ENCODE results near the gene SLIT1.

The SLIT1 gene

GRCh38 chr10:97004591-97004990 is 181.2 kb downstream of the SLIT1 start:
- no peak overlapping the region for H3K4ac ChIP-seq (ENCODE audit: low read length)
- H3K4me2 ChIP-seq (ENCODE audit: insufficient read depth, low read length, poor library complexity, severe bottlenecking) = no peak overlapping the region
- no peak overlapping the region for H2BK15ac ChIP-seq (ENCODE audit: low read length)
- H3K23ac ChIP-seq (ENCODE audit: low read depth, low read length, poor library complexity) = no peak overlapping the region
- H4K91ac ChIP-seq (ENCODE audit: low read depth, low read length, poor library complexity) = peak overlapping the region; percentile 72
- peak overlapping the region; percentile 58 for H2BK12ac ChIP-seq (ENCODE audit: low read length)
- peak overlapping the region; percentile 46 for H2AK5ac ChIP-seq (ENCODE audit: low read depth, low read length)
- H3K9ac ChIP-seq (ENCODE audit: low read depth, low read length, poor library complexity) = no peak overlapping the region
- H2BK5ac ChIP-seq (ENCODE audit: low read length) = peak overlapping the region; percentile 16
- H3K18ac ChIP-seq (ENCODE audit: low read length) = peak overlapping the region; percentile 80
- H3K14ac ChIP-seq (ENCODE audit: low read length) = peak overlapping the region; percentile 56
- H3K27me3 ChIP-seq (ENCODE audit: control insufficient read depth in 3 of 3, insufficient read depth in 3 of 3, low read depth in 1 of 3, low read length in 3 of 3) = no peaks in the 10 kb centered on the region
- no CpG with 5 or more reads among the region's 10 CpGs for WGBS, 2 donors (ENCODE audit: extremely low coverage in 2 of 2, insufficient read length in 2 of 2, insufficient replicate concordance in 1 of 2)
- H3K9me3 ChIP-seq (replicated peaks in 1 of 2; ENCODE audit: control insufficient read depth in 2 of 2, insufficient read depth in 1 of 2, low read depth in 1 of 2, low read length in 2 of 2) = peaks cover 4 to 15% of the 10 kb centered on the region in 2 donors
- no peaks in the 10 kb centered on the region for H3K4me1 ChIP-seq (ENCODE audit: control insufficient read depth in 2 of 2, insufficient read depth in 1 of 2, low read depth in 1 of 2, low read length in 2 of 2)
- H3K27ac ChIP-seq (replicated peaks; ENCODE audit: low read length) = no peak overlapping the region
- no peak overlapping the region for H2AFZ ChIP-seq (ENCODE audit: low read length)
- H2BK120ac ChIP-seq (ENCODE audit: low read depth, low read length) = peak overlapping the region; percentile 63
- DNase-seq (ENCODE audit: low spot score) = no peak
- no peak overlapping the region for H4K8ac ChIP-seq (ENCODE audit: low read depth, low read length)
- no peaks in the 10 kb centered on the region for H3K79me1 ChIP-seq (ENCODE audit: low read depth, low read length)
- H3K4me3 ChIP-seq (ENCODE audit: low read length in 2 of 2) = no peak overlapping the region
- H3K36me3 ChIP-seq (replicated peaks in 1 of 2; ENCODE audit: control insufficient read depth in 2 of 2, insufficient read depth in 2 of 2, low read length in 2 of 2) = no peaks in the 10 kb centered on the region

GRCh38 chr10:97003804-97004201 is 182.0 kb downstream of the SLIT1 start:
- no peaks in the 10 kb centered on the region for H3K36me3 ChIP-seq (replicated peaks in 1 of 2; ENCODE audit: control insufficient read depth in 2 of 2, insufficient read depth in 2 of 2, low read length in 2 of 2)
- no peak overlapping the region for H2BK120ac ChIP-seq (ENCODE audit: low read depth, low read length)
- H4K91ac ChIP-seq (ENCODE audit: low read depth, low read length, poor library complexity) = no peak overlapping the region
- H3K4me1 ChIP-seq (ENCODE audit: control insufficient read depth in 2 of 2, insufficient read depth in 1 of 2, low read depth in 1 of 2, low read length in 2 of 2) = no peaks in the 10 kb centered on the region
- H4K8ac ChIP-seq (ENCODE audit: low read depth, low read length) = no peak overlapping the region
- no peak overlapping the region for H2AFZ ChIP-seq (ENCODE audit: low read length)
- H3K23ac ChIP-seq (ENCODE audit: low read depth, low read length, poor library complexity) = no peak overlapping the region
- peaks cover 4 to 15% of the 10 kb centered on the region in 2 donors for H3K9me3 ChIP-seq (replicated peaks in 1 of 2; ENCODE audit: control insufficient read depth in 2 of 2, insufficient read depth in 1 of 2, low read depth in 1 of 2, low read length in 2 of 2)
- H3K9ac ChIP-seq (ENCODE audit: low read depth, low read length, poor library complexity) = no peak overlapping the region
- no peak overlapping the region for H2BK12ac ChIP-seq (ENCODE audit: low read length)
- no peak overlapping the region for H3K4me3 ChIP-seq (ENCODE audit: low read length in 2 of 2)
- WGBS, 2 donors (ENCODE audit: extremely low coverage in 2 of 2, insufficient read length in 2 of 2, insufficient replicate concordance in 1 of 2) = no CpG with 5 or more reads among the region's 8 CpGs
- peak overlapping the region; percentile 22 for H2BK5ac ChIP-seq (ENCODE audit: low read length)
- peak overlapping the region; percentile 84 for H2AK5ac ChIP-seq (ENCODE audit: low read depth, low read length)
- peak overlapping the region; percentile 44 for H3K18ac ChIP-seq (ENCODE audit: low read length)
- no peak overlapping the region for H3K14ac ChIP-seq (ENCODE audit: low read length)
- no peak overlapping the region for H3K27ac ChIP-seq (replicated peaks; ENCODE audit: low read length)
- H3K4ac ChIP-seq (ENCODE audit: low read length) = no peak overlapping the region
- H2BK15ac ChIP-seq (ENCODE audit: low read length) = no peak overlapping the region
- DNase-seq (ENCODE audit: low spot score) = no peak
- no peak overlapping the region for H3K4me2 ChIP-seq (ENCODE audit: insufficient read depth, low read length, poor library complexity, severe bottlenecking)
- no peaks in the 10 kb centered on the region for H3K79me1 ChIP-seq (ENCODE audit: low read depth, low read length)
- H3K27me3 ChIP-seq (ENCODE audit: control insufficient read depth in 3 of 3, insufficient read depth in 3 of 3, low read depth in 1 of 3, low read length in 3 of 3) = no peaks in the 10 kb centered on the region

GRCh38 chr10:97003151-97003803 is 182.5 kb downstream of the SLIT1 start:
- Histone ChIP-seq H3K4me3 (ENCODE audit: low read length in 2 of 2) (no peak overlapping the region), H4K8ac (ENCODE audit: low read depth, low read length) (no peak overlapping the region), H3K9ac (ENCODE audit: low read depth, low read length, poor library complexity) (no peak overlapping the region), H3K27ac (replicated peaks; ENCODE audit: low read length) (no peak overlapping the region), H2AFZ (ENCODE audit: low read length) (no peak overlapping the region), H3K4ac (ENCODE audit: low read length) (no peak overlapping the region), H3K18ac (ENCODE audit: low read length) (peak overlapping the region; percentile 27), H3K9me3 (replicated peaks in 1 of 2; ENCODE audit: control insufficient read depth in 2 of 2, insufficient read depth in 1 of 2, low read depth in 1 of 2, low read length in 2 of 2) (peaks cover 4 to 15% of the 10 kb centered on the region in 2 donors), H2BK120ac (ENCODE audit: low read depth, low read length) (no peak overlapping the region), H2AK5ac (ENCODE audit: low read depth, low read length) (no peak overlapping the region), H3K36me3 (replicated peaks in 1 of 2; ENCODE audit: control insufficient read depth in 2 of 2, insufficient read depth in 2 of 2, low read length in 2 of 2) (no peaks in the 10 kb centered on the region), H3K79me1 (ENCODE audit: low read depth, low read length) (no peaks in the 10 kb centered on the region), H3K14ac (ENCODE audit: low read length) (peak overlapping the region; percentile 63), H3K4me1 (ENCODE audit: control insufficient read depth in 2 of 2, insufficient read depth in 1 of 2, low read depth in 1 of 2, low read length in 2 of 2) (no peaks in the 10 kb centered on the region), H3K4me2 (ENCODE audit: insufficient read depth, low read length, poor library complexity, severe bottlenecking) (no peak overlapping the region), H3K27me3 (ENCODE audit: control insufficient read depth in 3 of 3, insufficient read depth in 3 of 3, low read depth in 1 of 3, low read length in 3 of 3) (no peaks in the 10 kb centered on the region), H2BK5ac (ENCODE audit: low read length) (peak overlapping the region; percentile 22), H2BK12ac (ENCODE audit: low read length) (peak overlapping the region; percentile 84), H2BK15ac (ENCODE audit: low read length) (peak overlapping the region; percentile 43), H4K91ac (ENCODE audit: low read depth, low read length, poor library complexity) (no peak overlapping the region), H3K23ac (ENCODE audit: low read depth, low read length, poor library complexity) (no peak overlapping the region)
- DNase-seq (ENCODE audit: low spot score) = no peak
- WGBS, 2 donors (ENCODE audit: extremely low coverage in 2 of 2, insufficient read length in 2 of 2, insufficient replicate concordance in 1 of 2) = no CpG with 5 or more reads among the region's 13 CpGs

GRCh38 chr10:97002670-97003069 is 183.1 kb downstream of the SLIT1 start:
- no peak overlapping the region for H2AFZ ChIP-seq (ENCODE audit: low read length)
- no peak overlapping the region for H3K4ac ChIP-seq (ENCODE audit: low read length)
- H3K9ac ChIP-seq (ENCODE audit: low read depth, low read length, poor library complexity) = peak overlapping the region; percentile 74
- H3K9me3 ChIP-seq (replicated peaks in 1 of 2; ENCODE audit: control insufficient read depth in 2 of 2, insufficient read depth in 1 of 2, low read depth in 1 of 2, low read length in 2 of 2) = peaks cover 4 to 11% of the 10 kb centered on the region in 2 donors
- DNase-seq (ENCODE audit: low spot score) = no peak
- peak overlapping the region; percentile 22 for H2BK5ac ChIP-seq (ENCODE audit: low read length)
- peak overlapping the region; percentile 12 for H3K14ac ChIP-seq (ENCODE audit: low read length)
- peak overlapping the region; percentile 15 for H3K18ac ChIP-seq (ENCODE audit: low read length)
- H2BK120ac ChIP-seq (ENCODE audit: low read depth, low read length) = no peak overlapping the region
- no peak overlapping the region for H2AK5ac ChIP-seq (ENCODE audit: low read depth, low read length)
- H3K4me1 ChIP-seq (ENCODE audit: control insufficient read depth in 2 of 2, insufficient read depth in 1 of 2, low read depth in 1 of 2, low read length in 2 of 2) = no peaks in the 10 kb centered on the region
- H3K23ac ChIP-seq (ENCODE audit: low read depth, low read length, poor library complexity) = no peak overlapping the region
- H2BK15ac ChIP-seq (ENCODE audit: low read length) = no peak overlapping the region
- no peaks in the 10 kb centered on the region for H3K27me3 ChIP-seq (ENCODE audit: control insufficient read depth in 3 of 3, insufficient read depth in 3 of 3, low read depth in 1 of 3, low read length in 3 of 3)
- H3K4me2 ChIP-seq (ENCODE audit: insufficient read depth, low read length, poor library complexity, severe bottlenecking) = no peak overlapping the region
- no peak overlapping the region for H3K4me3 ChIP-seq (ENCODE audit: low read length in 2 of 2)
- no peak overlapping the region for H4K91ac ChIP-seq (ENCODE audit: low read depth, low read length, poor library complexity)
- no CpG with 5 or more reads among the region's 16 CpGs for WGBS, 2 donors (ENCODE audit: extremely low coverage in 2 of 2, insufficient read length in 2 of 2, insufficient replicate concordance in 1 of 2)
- no peaks in the 10 kb centered on the region for H3K79me1 ChIP-seq (ENCODE audit: low read depth, low read length)
- no peak overlapping the region for H3K27ac ChIP-seq (replicated peaks; ENCODE audit: low read length)
- H4K8ac ChIP-seq (ENCODE audit: low read depth, low read length) = no peak overlapping the region
- no peak overlapping the region for H2BK12ac ChIP-seq (ENCODE audit: low read length)
- no peaks in the 10 kb centered on the region for H3K36me3 ChIP-seq (replicated peaks in 1 of 2; ENCODE audit: control insufficient read depth in 2 of 2, insufficient read depth in 2 of 2, low read length in 2 of 2)
